A673 (cell line): ENCODE measurements around the gene MARCO. TPM values are rescaled to one million over a fixed set of nuclear protein-coding genes. Genes with fewer than 3 reads are reported as not detected.

Source experiments
- BruUV-seq: library from RNA; stranded (reverse); fragments of 400-500 nt; replicated peaks from 2 replicates; lab custom pipeline; 2021; lab: Mats Ljungman, UMichigan
- CTCF ChIA-PET: fragments of 300-600 bp; sonication (Branson Sonifier 250); formaldehyde crosslinking; loops from one replicate; lab custom pipeline; 2022; ENCODE audit warnings: antibody characterized with exemption; lab: Charles Lee
- POLR2A ChIA-PET: fragments of 300-600 bp; sonication (Branson Sonifier 250); formaldehyde crosslinking; loops from one replicate; lab custom pipeline; 2022; ENCODE audit warnings: antibody characterized with exemption; ENCODE audit not compliant: low non-redundant PET; lab: Charles Lee
- DNase-seq: peaks from one replicate; pipeline ENCODE4 v3.0.0-alpha.2; 2015; ENCODE audit warnings: low spot score
- H3K27ac ChIP-seq: fragments of 200-600 bp; sonication (generic); 2 replicates; pipeline ENCODE4 v1.5.1; 2016; ENCODE audit warnings: mixed run types, low read depth, mild to moderate bottlenecking, mixed read lengths, antibody characterized with exemption, low read length; ENCODE audit not compliant: poor library complexity, severe bottlenecking
- H3K27me3 ChIP-seq: fragments of 200-600 bp; sonication (generic); replicated peaks from 2 replicates; pipeline ENCODE4 v1.6.1; 2017; ENCODE audit warnings: mixed run types, low read depth, mild to moderate bottlenecking, mixed read lengths, antibody characterized with exemption, low read length; ENCODE audit not compliant: insufficient read depth, poor library complexity
- H3K36me3 ChIP-seq: fragments of 200-600 bp; sonication (generic); 2 replicates; pipeline ENCODE4 v1.6.1; 2016; ENCODE audit warnings: mixed run types, mild to moderate bottlenecking, mixed read lengths, antibody characterized with exemption, low read length; ENCODE audit not compliant: insufficient read depth, poor library complexity, severe bottlenecking
- H3K4me1 ChIP-seq: fragments of 200-600 bp; sonication (generic); 2 replicates; pipeline ENCODE4 v1.6.1; 2017; ENCODE audit warnings: mixed run types, mild to moderate bottlenecking, mixed read lengths, antibody characterized with exemption, low read length; ENCODE audit not compliant: insufficient read depth, poor library complexity, severe bottlenecking
- H3K4me3 ChIP-seq: fragments of 200-600 bp; sonication (generic); 2 replicates; pipeline ENCODE4 v1.5.1; 2016; ENCODE audit warnings: low read depth, mixed run types, mild to moderate bottlenecking, mixed read lengths, low read length; ENCODE audit not compliant: poor library complexity, severe bottlenecking
- H3K9me3 ChIP-seq: fragments of 200-600 bp; sonication (generic); 2 replicates; pipeline ENCODE4 v1.6.1; 2016; ENCODE audit warnings: mixed run types, low read depth, mild to moderate bottlenecking, mixed read lengths, antibody characterized with exemption, low read length; ENCODE audit not compliant: poor library complexity, severe bottlenecking
- CTCF ChIP-seq: fragments of 300-800, 200-600 bp; sonication (generic); conservative IDR thresholded peaks from 2 replicates; pipeline ENCODE4 v1.5.1; 2017; ENCODE audit warnings: low read depth, mild to moderate bottlenecking, antibody characterized with exemption, low read length, moderate library complexity, mixed read lengths
- EZH2 ChIP-seq: fragments of 200-600 bp; sonication (generic); IDR thresholded peaks from 2 replicates; pipeline ENCODE4 v1.6.1; 2017; ENCODE audit warnings: borderline replicate concordance, low read depth, mild to moderate bottlenecking, mixed read lengths, antibody characterized with exemption, low read length; ENCODE audit not compliant: poor library complexity, severe bottlenecking
- intact Hi-C: fragments of 100-400 bp; cut with micrococcal nuclease; formaldehyde crosslinking; loops from one replicate; pipeline ENCODE4 v1.10.0; 2022; ENCODE audit not compliant: unreplicated experiment
- total RNA-seq: library from RNA; stranded (reverse); gene quantifications from 2 replicates; pipeline ENCODE4 v1.2.3, GENCODE V29; 2021

Gene MARCO
- total RNA-seq, 1 experiment from 2014 or later, result not detected

- ChIA-PET CTCF (no interaction called here), POLR2A (no interaction called here)
- no peaks in the 10 kb centered on the region for H3K36me3 ChIP-seq
- BruUV-seq, result no TSS peak
- H3K27me3 ChIP-seq, result no peaks in the 10 kb centered on the region
- no peak overlapping the region for H3K27ac ChIP-seq
- H3K9me3 ChIP-seq, result no peaks in the 10 kb centered on the region
- no peak for DNase-seq
- TF ChIP-seq CTCF (no peak), EZH2 (no peak)
- H3K4me1 ChIP-seq, result no peaks in the 10 kb centered on the region
- intact Hi-C loops, result no loop called here
- no peak overlapping the region for H3K4me3 ChIP-seq
Observed at GRCh38 chr2:118911166-118911856, 30.7 kb upstream of the MARCO start.

- TF ChIP-seq EZH2, result no peak
- no peak for TF ChIP-seq CTCF
- Histone ChIP-seq H3K4me1 (no peaks in the 10 kb centered on the region), H3K27me3 (no peaks in the 10 kb centered on the region), H3K9me3 (no peaks in the 10 kb centered on the region), H3K27ac (no peak overlapping the region), H3K4me3 (no peak overlapping the region), H3K36me3 (no peaks in the 10 kb centered on the region)
- intact Hi-C loops, result no loop called here
- BruUV-seq, result no TSS peak
- POLR2A ChIA-PET, result no interaction called here
- CTCF ChIA-PET, result no interaction called here
- DNase-seq, result no peak
Observed at GRCh38 chr2:118911936-118912335, 30.1 kb upstream of the MARCO start.

DNA sequence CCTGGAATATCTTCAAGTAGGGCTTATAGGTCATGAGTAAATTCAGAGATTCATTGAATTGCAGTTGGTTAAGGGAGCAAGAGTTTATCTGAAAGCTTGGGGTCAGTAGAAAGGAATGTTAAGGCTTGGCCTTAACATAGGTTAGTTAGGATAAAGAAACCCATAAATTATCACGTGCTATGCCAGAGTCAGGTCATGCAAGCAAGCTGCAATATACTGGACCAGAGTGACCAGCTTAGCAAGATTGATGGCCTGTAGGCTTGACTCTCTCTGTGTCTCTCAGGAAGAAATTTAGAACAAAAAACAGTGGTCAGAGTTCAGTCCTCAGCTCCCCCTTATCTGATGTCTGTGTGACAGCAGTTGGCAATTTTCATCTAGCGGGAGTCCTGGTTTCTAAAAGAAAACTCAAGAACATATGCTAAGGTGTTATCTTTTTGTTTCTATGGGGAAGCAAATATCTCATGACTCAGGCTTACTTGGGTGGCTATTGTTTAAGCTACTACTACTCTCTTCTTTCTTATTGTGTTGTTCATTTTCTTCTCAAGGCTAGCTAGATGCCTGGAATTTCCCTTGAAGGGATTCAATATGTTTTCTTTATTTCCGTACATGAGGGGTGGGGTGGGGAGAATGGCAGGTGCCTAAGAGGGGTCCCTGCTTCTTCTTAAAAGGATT, 28.7 kb upstream of the MARCO start:
- Histone ChIP-seq H3K4me3 (no peak overlapping the region), H3K9me3 (no peaks in the 10 kb centered on the region), H3K36me3 (no peaks in the 10 kb centered on the region), H3K27me3 (no peaks in the 10 kb centered on the region), H3K4me1 (no peaks in the 10 kb centered on the region), H3K27ac (no peak overlapping the region)
- CTCF ChIA-PET, result interaction anchor here (0.6 kb wide), 1 partner anchor 30 kb away, joined by 10 read pairs; no protein-coding TSS in a partner anchor
- intact Hi-C loops, result no loop called here
- POLR2A ChIA-PET, result no interaction called here
- TF ChIP-seq EZH2 (no peak), CTCF (no peak)
- DNase-seq, result no peak
- BruUV-seq, result no TSS peak
